Astrocyte (in vitro differentiated cells and primary cell): ENCODE data around the gene PPP1R16B. TPM values are rescaled to one million over a fixed set of nuclear protein-coding genes. Genes with fewer than 3 reads are reported as not detected.

ENCODE experiments used
- DNase-seq: peaks from one replicate; pipeline ENCODE4 v3.0.0-alpha.2; 2010; ENCODE audit warnings: low read depth
- FAIRE-seq: peaks from 2 replicates; lab custom pipeline; 2011; peaks lifted over from hg19 to GRCh38; lab: Jason Lieb, UNC
- H2AFZ ChIP-seq: 2 replicates; pipeline ENCODE4 v1.6.0; 2012; ENCODE audit warnings: low read depth, low read length, inconsistent platforms
- H3K27ac ChIP-seq: 2 replicates; pipeline ENCODE4 v1.5.1; 2011; ENCODE audit warnings: low read depth, low read length, inconsistent platforms
- H3K27me3 ChIP-seq: 2 replicates; pipeline ENCODE4 v1.6.0; 2011; ENCODE audit warnings: low read length, inconsistent platforms; ENCODE audit not compliant: insufficient read depth
- H3K36me3 ChIP-seq: 2 replicates; pipeline ENCODE4 v1.5.1; 2011; ENCODE audit warnings: low read length, inconsistent platforms; ENCODE audit not compliant: insufficient read depth
- H3K4me1 ChIP-seq: 2 replicates; pipeline ENCODE4 v1.5.1; 2011; ENCODE audit warnings: low read length, inconsistent platforms; ENCODE audit not compliant: insufficient read depth
- H3K4me2 ChIP-seq: 2 replicates; pipeline ENCODE4 v1.6.0; 2012; ENCODE audit warnings: low read length, inconsistent platforms
- H3K4me3 ChIP-seq: 2 replicates; pipeline ENCODE4 v1.5.1; 2011; ENCODE audit warnings: low read depth, mild to moderate bottlenecking, low read length, inconsistent platforms; ENCODE audit not compliant: insufficient read depth
- H3K79me2 ChIP-seq: 2 replicates; pipeline ENCODE4 v1.6.0; 2012; ENCODE audit warnings: mild to moderate bottlenecking, low read length, inconsistent platforms; ENCODE audit not compliant: insufficient read depth
- H3K9ac ChIP-seq: 2 replicates; pipeline ENCODE4 v1.6.0; 2012; ENCODE audit warnings: mild to moderate bottlenecking, low read length, inconsistent platforms
- H3K9me3 ChIP-seq: 2 replicates; pipeline ENCODE4 v1.5.1; 2012; ENCODE audit warnings: low read depth, mild to moderate bottlenecking, low read length, inconsistent platforms; ENCODE audit not compliant: insufficient read depth
- H4K20me1 ChIP-seq: 2 replicates; pipeline ENCODE4 v1.6.0; 2012; ENCODE audit warnings: low read length, inconsistent platforms; ENCODE audit not compliant: insufficient read depth
- H3K27ac Mint-ChIP-seq: one replicate; pipeline ENCODE4 v1.8.0; 2021; ENCODE audit warnings: mild to moderate bottlenecking, mixed read lengths; ENCODE audit not compliant: unreplicated experiment
- H3K27me3 Mint-ChIP-seq: one replicate; pipeline ENCODE4 v1.8.0; 2021; ENCODE audit warnings: low read depth, mixed read lengths; ENCODE audit not compliant: unreplicated experiment
- H3K36me3 Mint-ChIP-seq: one replicate; pipeline ENCODE4 v1.8.0; 2021; ENCODE audit warnings: low read depth, mixed read lengths; ENCODE audit not compliant: unreplicated experiment
- H3K4me1 Mint-ChIP-seq: one replicate; pipeline ENCODE4 v1.8.0; 2021; ENCODE audit warnings: low read depth, mixed read lengths; ENCODE audit not compliant: unreplicated experiment
- H3K4me3 Mint-ChIP-seq: one replicate; pipeline ENCODE4 v1.8.0; 2021; ENCODE audit warnings: mild to moderate bottlenecking, moderate library complexity, mixed read lengths; ENCODE audit not compliant: unreplicated experiment
- H3K9me3 Mint-ChIP-seq: one replicate; pipeline ENCODE4 v1.8.0; 2021; ENCODE audit warnings: mild to moderate bottlenecking, mixed read lengths; ENCODE audit not compliant: unreplicated experiment
- EZH2 ChIP-seq: IDR thresholded peaks from 2 replicates; pipeline ENCODE4 v1.6.1; 2012; ENCODE audit warnings: mild to moderate bottlenecking, low read length, inconsistent platforms; ENCODE audit not compliant: insufficient read depth
- total RNA-seq: library from RNA; stranded (reverse); gene quantifications from 2 replicates; pipeline ENCODE4 v1.2.1, GENCODE V29; 2021
- TF ChIP-seq, protein P1 (sequence below): IDR thresholded peaks from 2 replicates; pipeline ENCODE4 v1.5.1; 2011; ENCODE audit warnings: low read depth, mild to moderate bottlenecking, inconsistent platforms, low read length, moderate library complexity; ENCODE audit not compliant: insufficient read depth

PPP1R16B gene
- total RNA-seq, 1 donor from 2014 or later, result 0.68 TPM

DNA sequence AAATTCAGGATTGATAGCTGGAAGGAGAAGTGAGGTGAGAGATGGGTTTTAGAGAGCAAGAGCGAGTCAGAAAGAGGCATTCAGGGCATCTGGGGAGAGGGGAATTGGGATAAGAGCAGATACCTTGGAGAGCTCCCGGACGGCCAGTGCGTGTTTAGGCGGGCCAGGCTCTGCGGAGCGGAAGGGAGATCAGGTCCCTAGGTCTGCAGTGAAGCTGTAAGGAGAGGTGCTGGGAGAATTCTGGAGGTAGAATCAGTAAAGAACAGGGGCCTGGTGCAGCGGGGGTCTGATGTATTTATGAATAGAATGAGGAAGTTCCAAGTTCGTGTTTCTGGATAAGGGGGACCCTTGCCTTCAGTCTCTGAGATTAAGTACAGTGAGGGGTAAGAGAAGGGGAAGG, 73.4 kb downstream of the PPP1R16B start:
- Histone ChIP-seq H3K4me2 (no peak overlapping the region), H2AFZ (no peak overlapping the region), H3K79me2 (no peaks in the 10 kb centered on the region), H3K9ac (no peak overlapping the region), H3K36me3 (no peaks in the 10 kb centered on the region), H3K27me3 (peaks cover 5% of the 10 kb centered on the region), H3K4me1 (no peaks in the 10 kb centered on the region), H4K20me1 (no peaks in the 10 kb centered on the region), H3K4me3 (no peak overlapping the region), H3K9me3 (no peaks in the 10 kb centered on the region), H3K27ac (no peak overlapping the region)
- DNase-seq (peak; percentile 10), FAIRE-seq (no peak)
- peaks cover 2% of the 10 kb centered on the region for H3K9me3 Mint-ChIP-seq
- no peak overlapping the region for H3K4me3 Mint-ChIP-seq
- H3K27me3 Mint-ChIP-seq, result peaks cover 20% of the 10 kb centered on the region
- H3K27ac Mint-ChIP-seq, result no peak overlapping the region
- H3K36me3 Mint-ChIP-seq, result no peaks in the 10 kb centered on the region
- peaks cover 11% of the 10 kb centered on the region for H3K4me1 Mint-ChIP-seq
- TF ChIP-seq, protein P1, sequence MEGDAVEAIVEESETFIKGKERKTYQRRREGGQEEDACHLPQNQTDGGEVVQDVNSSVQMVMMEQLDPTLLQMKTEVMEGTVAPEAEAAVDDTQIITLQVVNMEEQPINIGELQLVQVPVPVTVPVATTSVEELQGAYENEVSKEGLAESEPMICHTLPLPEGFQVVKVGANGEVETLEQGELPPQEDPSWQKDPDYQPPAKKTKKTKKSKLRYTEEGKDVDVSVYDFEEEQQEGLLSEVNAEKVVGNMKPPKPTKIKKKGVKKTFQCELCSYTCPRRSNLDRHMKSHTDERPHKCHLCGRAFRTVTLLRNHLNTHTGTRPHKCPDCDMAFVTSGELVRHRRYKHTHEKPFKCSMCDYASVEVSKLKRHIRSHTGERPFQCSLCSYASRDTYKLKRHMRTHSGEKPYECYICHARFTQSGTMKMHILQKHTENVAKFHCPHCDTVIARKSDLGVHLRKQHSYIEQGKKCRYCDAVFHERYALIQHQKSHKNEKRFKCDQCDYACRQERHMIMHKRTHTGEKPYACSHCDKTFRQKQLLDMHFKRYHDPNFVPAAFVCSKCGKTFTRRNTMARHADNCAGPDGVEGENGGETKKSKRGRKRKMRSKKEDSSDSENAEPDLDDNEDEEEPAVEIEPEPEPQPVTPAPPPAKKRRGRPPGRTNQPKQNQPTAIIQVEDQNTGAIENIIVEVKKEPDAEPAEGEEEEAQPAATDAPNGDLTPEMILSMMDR, result no peak
- TF ChIP-seq EZH2, result no peak

DNA sequence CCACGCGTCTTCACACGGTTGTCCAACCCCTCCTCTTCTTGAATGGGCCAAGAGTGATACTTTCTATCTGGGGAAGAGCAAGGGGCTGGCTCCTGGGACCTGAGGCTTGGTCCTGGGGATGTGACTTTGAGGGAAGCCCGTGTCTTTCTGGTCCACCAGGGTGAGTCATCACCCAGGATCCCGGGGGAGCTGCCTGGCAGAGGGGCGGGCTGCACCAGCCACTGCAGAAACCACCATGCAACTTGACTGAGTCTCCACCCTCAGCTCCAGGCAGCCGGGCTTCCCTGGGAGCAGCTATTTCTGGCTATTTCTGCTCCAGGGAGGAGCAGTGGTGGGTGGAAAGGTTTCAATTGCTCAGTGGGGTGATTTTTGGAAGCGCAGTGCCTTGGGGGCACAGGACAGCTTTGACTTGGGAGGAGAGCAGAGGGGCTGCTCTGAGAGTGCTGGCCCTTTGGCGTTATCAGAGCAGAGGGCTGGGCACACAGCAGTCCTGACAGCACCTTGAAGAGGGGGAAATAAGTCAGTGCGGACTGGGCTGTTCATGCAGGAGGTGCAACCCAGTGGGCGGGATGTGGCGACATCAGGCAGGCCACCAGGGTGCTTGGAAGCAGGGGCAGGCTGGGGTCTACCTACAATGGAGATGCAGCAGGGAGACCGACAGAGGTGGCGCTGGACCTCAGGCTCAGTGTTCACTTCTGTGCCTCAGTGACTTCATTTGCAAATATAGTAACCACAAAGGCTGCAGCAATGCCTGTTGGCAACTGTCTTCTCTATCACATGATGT, 75.6 kb downstream of the PPP1R16B start:
- peaks cover 5% of the 10 kb centered on the region for H3K27me3 ChIP-seq
- H3K9me3 Mint-ChIP-seq, result peaks cover 2% of the 10 kb centered on the region
- no peaks in the 10 kb centered on the region for H3K36me3 Mint-ChIP-seq
- H3K36me3 ChIP-seq, result no peaks in the 10 kb centered on the region
- no peak overlapping the region for H3K4me3 Mint-ChIP-seq
- no peak overlapping the region for H3K9ac ChIP-seq
- no peaks in the 10 kb centered on the region for H3K9me3 ChIP-seq
- no peaks in the 10 kb centered on the region for H3K79me2 ChIP-seq
- FAIRE-seq, result no peak
- H3K4me3 ChIP-seq, result no peak overlapping the region
- H3K4me1 Mint-ChIP-seq, result peaks cover 3% of the 10 kb centered on the region
- H3K27ac Mint-ChIP-seq, result no peak overlapping the region
- H3K27me3 Mint-ChIP-seq, result peaks cover 20% of the 10 kb centered on the region
- H2AFZ ChIP-seq, result no peak overlapping the region
- no peak overlapping the region for H3K4me2 ChIP-seq
- no peak for DNase-seq
- no peak for TF ChIP-seq EZH2
- TF ChIP-seq, protein P1, result no peak
- H3K27ac ChIP-seq, result no peak overlapping the region
- no peaks in the 10 kb centered on the region for H4K20me1 ChIP-seq
- no peaks in the 10 kb centered on the region for H3K4me1 ChIP-seq

DNA sequence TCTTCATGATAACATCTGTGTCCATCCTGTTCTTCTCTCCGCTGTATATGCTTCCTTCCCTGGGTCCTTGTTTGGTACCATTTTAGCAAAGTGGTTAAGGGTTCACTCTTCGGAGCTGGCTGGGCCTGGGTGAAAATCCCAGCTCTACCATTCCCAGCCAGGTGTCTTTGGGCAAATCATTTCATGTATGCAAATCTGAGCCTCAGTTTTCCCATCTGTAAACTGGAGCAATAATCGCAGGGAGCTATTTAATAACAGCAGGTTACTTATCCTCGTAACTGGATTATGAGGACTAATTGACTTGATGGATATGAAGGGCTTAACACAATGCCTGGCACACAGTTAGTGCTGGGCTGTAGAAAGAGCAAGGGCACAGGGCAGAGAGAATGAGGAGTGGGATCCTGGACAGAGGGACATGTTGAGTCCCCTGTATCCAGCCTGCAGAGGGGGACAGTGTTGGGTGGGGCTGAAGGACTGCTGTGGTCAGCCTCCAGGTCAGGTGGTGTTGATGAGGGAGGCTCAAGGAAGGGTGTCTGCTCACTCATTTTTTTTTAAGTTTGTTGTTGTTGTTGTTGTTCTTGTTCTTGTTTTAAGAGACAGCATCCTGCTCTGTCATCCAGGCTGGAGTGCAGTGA, 76.4 kb downstream of the PPP1R16B start:
- Histone ChIP-seq H3K79me2 (no peaks in the 10 kb centered on the region), H3K27ac (no peak overlapping the region), H4K20me1 (no peaks in the 10 kb centered on the region), H3K4me3 (no peak overlapping the region), H3K36me3 (no peaks in the 10 kb centered on the region), H3K4me1 (no peaks in the 10 kb centered on the region), H3K4me2 (no peak overlapping the region), H3K27me3 (peaks cover 5% of the 10 kb centered on the region), H2AFZ (no peak overlapping the region), H3K9ac (no peak overlapping the region), H3K9me3 (no peaks in the 10 kb centered on the region)
- DNase-seq (no peak), FAIRE-seq (no peak)
- Mint-ChIP-seq H3K36me3 (no peaks in the 10 kb centered on the region), H3K27me3 (peaks cover 21% of the 10 kb centered on the region), H3K27ac (no peak overlapping the region), H3K9me3 (peaks cover 2% of the 10 kb centered on the region), H3K4me1 (peaks cover 3% of the 10 kb centered on the region), H3K4me3 (no peak overlapping the region)
- TF ChIP-seq, protein P1, result no peak
- no peak for TF ChIP-seq EZH2
